AG20443 (cell line): Measurements from ENCODE around the gene RUVBL1.
A peak's percentile ranks its signal among the peaks of the same experiment; 100 is the strongest.
"Not testable (repeated sequence)": the region's sequence is repeated elsewhere in the genome, so short reads cannot be mapped to it uniquely, and the experiment has no call there.

Experiments
- DNase-seq: peaks from one replicate; pipeline ENCODE4 v3.0.0; 2012; ENCODE audit warnings: low spot score, mixed read lengths

The RUVBL1 gene

GRCh38 chr3:128123538-128124368 lies at the start of gene RUVBL1:
Gene RUVBL1 (minus strand): TSS chr3:128123812. CDS start chr3:128123724, 88 bp downstream.
- peak; percentile 99 for DNase-seq

GRCh38 chr3:128173200-128173599 lies 49.6 kb upstream of the RUVBL1 start:
- DNase-seq: no peak

- DNase-seq: peak; percentile 88
These were observed 47.4 kb upstream of the RUVBL1 start for GRCh38 chr3:128170866-128171516.

- no peak for DNase-seq
These were observed 45.2 kb upstream of the RUVBL1 start for GRCh38 chr3:128168836-128169235.

- DNase-seq: no peak
These were observed 44.5 kb upstream of the RUVBL1 start for GRCh38 chr3:128167973-128168674.

GRCh38 chr3:128167646-128167972 lies 44.0 kb upstream of the RUVBL1 start:
- no peak for DNase-seq

- no peak for DNase-seq
These were observed 43.4 kb upstream of the RUVBL1 start for GRCh38 chr3:128166971-128167453.

GRCh38 chr3:128163432-128163831 lies 39.8 kb upstream of the RUVBL1 start:
- no peak for DNase-seq

- DNase-seq: no peak
These were observed 37.0 kb upstream of the RUVBL1 start for GRCh38 chr3:128160661-128161060.

- DNase-seq: no peak
These were observed 32.2 kb upstream of the RUVBL1 start for GRCh38 chr3:128155616-128156360.

GRCh38 chr3:128154354-128154753 lies 30.7 kb upstream of the RUVBL1 start:
- not testable (repeated sequence) for DNase-seq

GRCh38 chr3:128153156-128154041 lies 29.8 kb upstream of the RUVBL1 start, which contains the start of gene EEFSEC:
Gene EEFSEC (plus strand): TSS chr3:128153481. CDS start chr3:128153508, 27 bp downstream.
- DNase-seq: peak; percentile 90

GRCh38 chr3:128152419-128153155 lies 29.0 kb upstream of the RUVBL1 start:
- no peak for DNase-seq

- DNase-seq: no peak
These were observed 28.2 kb upstream of the RUVBL1 start for GRCh38 chr3:128151758-128152274.

GRCh38 chr3:128149650-128150049 lies 26.0 kb upstream of the RUVBL1 start:
- no peak for DNase-seq

GRCh38 chr3:128146201-128146600 lies 22.6 kb upstream of the RUVBL1 start:
- DNase-seq: no peak

- no peak for DNase-seq
These were observed 21.7 kb upstream of the RUVBL1 start for GRCh38 chr3:128145279-128145678.

- DNase-seq: no peak
These were observed 21.0 kb upstream of the RUVBL1 start for GRCh38 chr3:128144512-128145187.

- no peak for DNase-seq
These were observed 19.9 kb upstream of the RUVBL1 start for GRCh38 chr3:128143496-128143895.
